ENCODE measurements around the gene ATG7.

The ATG7 gene

GRCh38 chr3:11555211-11555782 lies 283.1 kb downstream of the ATG7 start:
- no peak for DNase-seq (ENCODE audit: low read depth in 2 of 2)

- no peak for DNase-seq (ENCODE audit: low read depth in 2 of 2)
Measured at GRCh38 chr3:11555881-11556633, 283.9 kb downstream of the ATG7 start.

GRCh38 chr3:11556851-11557644 lies 284.9 kb downstream of the ATG7 start:
- DNase-seq (ENCODE audit: low read depth in 2 of 2) = no peak

GRCh38 chr3:11558002-11558401 lies 285.8 kb downstream of the ATG7 start:
- no peak for DNase-seq (ENCODE audit: low read depth in 2 of 2)

- DNase-seq (ENCODE audit: low read depth in 2 of 2) = no peak
Measured at GRCh38 chr3:11558411-11558903, 286.3 kb downstream of the ATG7 start.

GRCh38 chr3:11558918-11559815 lies 287.0 kb downstream of the ATG7 start:
- no peak for DNase-seq (ENCODE audit: low read depth in 2 of 2)

- no peak for DNase-seq (ENCODE audit: low read depth in 2 of 2)
Measured at GRCh38 chr3:11559816-11560633, 287.8 kb downstream of the ATG7 start.

GRCh38 chr3:11560746-11561145 lies 288.5 kb downstream of the ATG7 start:
- DNase-seq (ENCODE audit: low read depth in 2 of 2) = no peak

GRCh38 chr3:11562277-11562881 lies 290.2 kb downstream of the ATG7 start:
- no peak for DNase-seq (ENCODE audit: low read depth in 2 of 2)

- no peak for DNase-seq (ENCODE audit: low read depth in 2 of 2)
Measured at GRCh38 chr3:11563159-11563864, 291.1 kb downstream of the ATG7 start.

- DNase-seq (ENCODE audit: low read depth in 2 of 2) = no peak
Measured at GRCh38 chr3:11563865-11564185, 291.6 kb downstream of the ATG7 start.

- no peak for DNase-seq (ENCODE audit: low read depth in 2 of 2)
Measured at GRCh38 chr3:11564577-11565001, 292.4 kb downstream of the ATG7 start.

GRCh38 chr3:11565072-11565471 lies 292.9 kb downstream of the ATG7 start:
- no peak for DNase-seq (ENCODE audit: low read depth in 2 of 2)

GRCh38 chr3:11565492-11565891 lies 293.3 kb downstream of the ATG7 start:
- DNase-seq (ENCODE audit: low read depth in 2 of 2) = no peak

GRCh38 chr3:11565932-11566331 lies 293.7 kb downstream of the ATG7 start:
- no peak for DNase-seq (ENCODE audit: low read depth in 2 of 2)

- DNase-seq (ENCODE audit: low read depth in 2 of 2) = no peak
Measured at GRCh38 chr3:11566478-11566877, 294.3 kb downstream of the ATG7 start.

GRCh38 chr3:11566916-11567315 lies 294.7 kb downstream of the ATG7 start:
- no peak for DNase-seq (ENCODE audit: low read depth in 2 of 2)

GRCh38 chr3:11567516-11568467 lies 295.6 kb downstream of the ATG7 start:
- no peak for DNase-seq (ENCODE audit: low read depth in 2 of 2)

All from stimulated activated CD8-positive, alpha-beta memory T cell treated with anti-CD3 and anti-CD28 coated beads, Interleukin-15, amount 100 ng/mL, for 4 hours (primary cell).